SK-N-SH (cell line): ENCODE data around the gene ADGRG3.

ENCODE experiments used
- EP300 ChIP-seq, 2 experiments: IDR thresholded peaks; 2 replicates each; pipeline versions ENCODE4 v1.4.0 to v1.6.1; 2012; ENCODE audit warnings: borderline replicate concordance in 1 of 2, low read depth in 1 of 2, low read length in 1 of 2
- FOSL2 ChIP-seq: IDR thresholded peaks from 2 replicates; pipeline ENCODE4 v1.4.0; 2012; ENCODE audit warnings: low read depth, mild to moderate bottlenecking, moderate library complexity, borderline replicate concordance
- RAD21 ChIP-seq: IDR thresholded peaks from 2 replicates; pipeline ENCODE4 v1.6.1; 2012; ENCODE audit warnings: mild to moderate bottlenecking, low read length
- SIN3A ChIP-seq: IDR thresholded peaks from 2 replicates; pipeline ENCODE4 v1.6.1; 2012; ENCODE audit warnings: low read depth, mild to moderate bottlenecking, low read length, moderate library complexity, borderline replicate concordance
- TCF12 ChIP-seq: IDR thresholded peaks from 2 replicates; pipeline ENCODE4 v1.4.0; 2012
- TEAD4 ChIP-seq: IDR thresholded peaks from 2 replicates; pipeline ENCODE4 v1.4.0; 2012; ENCODE audit warnings: mild to moderate bottlenecking, borderline replicate concordance; ENCODE audit not compliant: insufficient read depth
- TF ChIP-seq, protein P1 (sequence below): fragments of 200-600 bp; sonication (generic); IDR thresholded peaks from 2 replicates; pipeline ENCODE4 v1.6.1; 2017; ENCODE audit warnings: antibody characterized with exemption, mild to moderate bottlenecking, moderate library complexity
- TF ChIP-seq, protein P2 (sequence below): IDR thresholded peaks from 2 replicates; pipeline ENCODE4 v1.4.0; 2012; ENCODE audit warnings: low read depth
- TF ChIP-seq, protein P3 (sequence below): IDR thresholded peaks from 2 replicates; pipeline ENCODE4 v1.6.1; 2012; ENCODE audit warnings: mild to moderate bottlenecking, low read depth, low read length, moderate library complexity

DNA sequence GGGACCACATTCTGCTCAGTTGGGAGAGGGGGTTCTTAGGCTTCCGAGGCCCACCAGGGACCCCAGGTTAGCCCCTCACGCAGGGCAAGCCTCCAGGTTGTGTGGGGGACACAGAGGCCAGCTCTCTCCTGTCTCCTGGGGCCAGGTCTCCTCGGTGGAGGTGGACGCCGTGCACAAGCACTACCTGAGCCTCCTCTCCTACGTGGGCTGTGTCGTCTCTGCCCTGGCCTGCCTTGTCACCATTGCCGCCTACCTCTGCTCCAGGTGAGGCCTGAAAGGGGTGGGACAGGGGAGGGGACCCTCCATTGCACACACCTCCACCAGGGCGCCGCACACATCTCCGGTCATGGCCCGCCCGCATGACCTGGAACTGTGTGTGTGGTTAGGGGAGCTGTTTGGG is 10.9 kb upstream of the ADGRG3 start:
- TF ChIP-seq, protein P1, sequence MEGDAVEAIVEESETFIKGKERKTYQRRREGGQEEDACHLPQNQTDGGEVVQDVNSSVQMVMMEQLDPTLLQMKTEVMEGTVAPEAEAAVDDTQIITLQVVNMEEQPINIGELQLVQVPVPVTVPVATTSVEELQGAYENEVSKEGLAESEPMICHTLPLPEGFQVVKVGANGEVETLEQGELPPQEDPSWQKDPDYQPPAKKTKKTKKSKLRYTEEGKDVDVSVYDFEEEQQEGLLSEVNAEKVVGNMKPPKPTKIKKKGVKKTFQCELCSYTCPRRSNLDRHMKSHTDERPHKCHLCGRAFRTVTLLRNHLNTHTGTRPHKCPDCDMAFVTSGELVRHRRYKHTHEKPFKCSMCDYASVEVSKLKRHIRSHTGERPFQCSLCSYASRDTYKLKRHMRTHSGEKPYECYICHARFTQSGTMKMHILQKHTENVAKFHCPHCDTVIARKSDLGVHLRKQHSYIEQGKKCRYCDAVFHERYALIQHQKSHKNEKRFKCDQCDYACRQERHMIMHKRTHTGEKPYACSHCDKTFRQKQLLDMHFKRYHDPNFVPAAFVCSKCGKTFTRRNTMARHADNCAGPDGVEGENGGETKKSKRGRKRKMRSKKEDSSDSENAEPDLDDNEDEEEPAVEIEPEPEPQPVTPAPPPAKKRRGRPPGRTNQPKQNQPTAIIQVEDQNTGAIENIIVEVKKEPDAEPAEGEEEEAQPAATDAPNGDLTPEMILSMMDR, result no peak
- TF ChIP-seq TCF12, result no peak
- no peak for TF ChIP-seq TEAD4
- no peak for TF ChIP-seq SIN3A
- TF ChIP-seq FOSL2, result no peak
- TF ChIP-seq RAD21, result no peak
- TF ChIP-seq, protein P2, sequence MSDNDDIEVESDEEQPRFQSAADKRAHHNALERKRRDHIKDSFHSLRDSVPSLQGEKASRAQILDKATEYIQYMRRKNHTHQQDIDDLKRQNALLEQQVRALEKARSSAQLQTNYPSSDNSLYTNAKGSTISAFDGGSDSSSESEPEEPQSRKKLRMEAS, result no peak
- TF ChIP-seq EP300 (IDR thresholded peaks at IDR 0.05; ENCODE audit: borderline replicate concordance in 1 of 2, low read depth in 1 of 2, low read length in 1 of 2), result no peak
- TF ChIP-seq, protein P3, sequence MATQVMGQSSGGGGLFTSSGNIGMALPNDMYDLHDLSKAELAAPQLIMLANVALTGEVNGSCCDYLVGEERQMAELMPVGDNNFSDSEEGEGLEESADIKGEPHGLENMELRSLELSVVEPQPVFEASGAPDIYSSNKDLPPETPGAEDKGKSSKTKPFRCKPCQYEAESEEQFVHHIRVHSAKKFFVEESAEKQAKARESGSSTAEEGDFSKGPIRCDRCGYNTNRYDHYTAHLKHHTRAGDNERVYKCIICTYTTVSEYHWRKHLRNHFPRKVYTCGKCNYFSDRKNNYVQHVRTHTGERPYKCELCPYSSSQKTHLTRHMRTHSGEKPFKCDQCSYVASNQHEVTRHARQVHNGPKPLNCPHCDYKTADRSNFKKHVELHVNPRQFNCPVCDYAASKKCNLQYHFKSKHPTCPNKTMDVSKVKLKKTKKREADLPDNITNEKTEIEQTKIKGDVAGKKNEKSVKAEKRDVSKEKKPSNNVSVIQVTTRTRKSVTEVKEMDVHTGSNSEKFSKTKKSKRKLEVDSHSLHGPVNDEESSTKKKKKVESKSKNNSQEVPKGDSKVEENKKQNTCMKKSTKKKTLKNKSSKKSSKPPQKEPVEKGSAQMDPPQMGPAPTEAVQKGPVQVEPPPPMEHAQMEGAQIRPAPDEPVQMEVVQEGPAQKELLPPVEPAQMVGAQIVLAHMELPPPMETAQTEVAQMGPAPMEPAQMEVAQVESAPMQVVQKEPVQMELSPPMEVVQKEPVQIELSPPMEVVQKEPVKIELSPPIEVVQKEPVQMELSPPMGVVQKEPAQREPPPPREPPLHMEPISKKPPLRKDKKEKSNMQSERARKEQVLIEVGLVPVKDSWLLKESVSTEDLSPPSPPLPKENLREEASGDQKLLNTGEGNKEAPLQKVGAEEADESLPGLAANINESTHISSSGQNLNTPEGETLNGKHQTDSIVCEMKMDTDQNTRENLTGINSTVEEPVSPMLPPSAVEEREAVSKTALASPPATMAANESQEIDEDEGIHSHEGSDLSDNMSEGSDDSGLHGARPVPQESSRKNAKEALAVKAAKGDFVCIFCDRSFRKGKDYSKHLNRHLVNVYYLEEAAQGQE, result no peak
